Breast epithelium (tissue), 4 donors: ENCODE data around the gene OR8H3. TPM values are rescaled to one million over a fixed set of nuclear protein-coding genes. Genes with fewer than 3 reads are reported as not detected.

Experiments used
- DNase-seq, 2 donors: peaks; one replicate each; pipeline ENCODE4 v3.0.0-alpha.2; 2019; ENCODE audit warnings: low spot score in 2 of 2
- H3K27ac ChIP-seq, 2 donors: fragments of 200-600 bp; sonication (generic) in 1 of 2; one replicate each; pipeline ENCODE4 v1.5.1; 2016 to 2019; ENCODE audit warnings: mild to moderate bottlenecking in 1 of 2
- H3K27me3 ChIP-seq, 2 donors: fragments of 200-600 bp; sonication (generic) in 1 of 2; one replicate each; pipeline versions ENCODE4 v1.5.1 to v1.6.0; 2017 to 2019; ENCODE audit warnings: control low read depth in 1 of 2, mild to moderate bottlenecking in 1 of 2
- H3K36me3 ChIP-seq: fragments of 200-600 bp; one replicate; pipeline ENCODE4 v1.5.1; 2019
- H3K4me1 ChIP-seq, 2 donors: fragments of 200-600 bp; sonication (generic); one replicate each; pipeline ENCODE4 v1.5.1; 2016 to 2019; ENCODE audit warnings: control low read depth in 1 of 2
- H3K4me3 ChIP-seq, 3 donors: fragments of 200-600 bp; sonication (generic); 1 replicate in 2 of 3; 2 replicates in 1 of 3; pipeline ENCODE4 v1.5.1; 2016 to 2019; ENCODE audit warnings: mild to moderate bottlenecking in 3 of 3, moderate library complexity in 2 of 3
- H3K9me3 ChIP-seq, 2 donors: fragments of 200-600 bp; sonication (generic) in 1 of 2; one replicate each; pipeline ENCODE4 v1.5.1; 2016 to 2019; ENCODE audit warnings: control low read depth in 1 of 2
- POLR2A ChIP-seq: fragments of 450-650 bp; IDR thresholded peaks from one replicate; pipeline ENCODE4 v1.6.1; 2016; ENCODE audit warnings: antibody characterized with exemption, mild to moderate bottlenecking, moderate library complexity
- POLR2AphosphoS5 ChIP-seq, 3 donors: sonication (generic); formaldehyde crosslinking; IDR thresholded peaks; one replicate each; pipeline ENCODE4 v1.6.1; 2017; ENCODE audit warnings: antibody characterized with exemption in 3 of 3
- intact Hi-C: fragments of 100-400 bp; cut with DNase I; formaldehyde crosslinking; loops from one replicate; pipeline ENCODE4 v1.15.1; 2023; ENCODE audit warnings: low total_unique reads
- total RNA-seq, 3 donors: library from RNA; depleted of rRNA; stranded (reverse); fragments of >200 nt; gene quantifications; one replicate each; pipeline ENCODE4 v1.1.0, GENCODE V29; 2016
- TF ChIP-seq, protein P1 (sequence below), 3 donors: fragments of 450-650 bp; IDR thresholded peaks; one replicate each; pipeline ENCODE4 v1.5.1; 2016 to 2017; ENCODE audit warnings: antibody characterized with exemption in 3 of 3, mild to moderate bottlenecking in 3 of 3, moderate library complexity in 3 of 3

The OR8H3 gene
- total RNA-seq, 3 donors from 2014 or later = not detected

DNA sequence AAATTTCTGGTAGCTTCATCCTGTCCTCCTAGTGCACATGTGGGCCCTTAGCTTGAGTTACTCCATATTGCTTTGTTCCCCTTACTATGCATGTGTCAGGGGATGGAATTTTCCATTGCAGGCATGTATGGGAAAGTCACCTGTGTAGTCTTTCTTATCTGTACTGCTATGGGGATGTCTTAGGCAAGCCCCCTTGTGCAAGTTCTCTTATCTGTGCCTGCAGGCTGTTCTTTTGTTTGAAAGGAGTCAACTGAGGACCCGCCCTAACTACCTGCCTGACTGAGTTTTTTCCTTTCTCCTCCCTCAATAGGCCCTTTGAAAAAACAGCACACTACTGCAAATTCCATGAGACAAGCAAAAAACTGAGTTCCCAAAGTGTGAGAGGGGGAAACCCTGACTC, 29.2 kb downstream of the OR8H3 start:
- TF ChIP-seq POLR2A (no peak), POLR2AphosphoS5 (IDR thresholded peaks at IDR 0.05) (no peak)
- TF ChIP-seq, protein P1, sequence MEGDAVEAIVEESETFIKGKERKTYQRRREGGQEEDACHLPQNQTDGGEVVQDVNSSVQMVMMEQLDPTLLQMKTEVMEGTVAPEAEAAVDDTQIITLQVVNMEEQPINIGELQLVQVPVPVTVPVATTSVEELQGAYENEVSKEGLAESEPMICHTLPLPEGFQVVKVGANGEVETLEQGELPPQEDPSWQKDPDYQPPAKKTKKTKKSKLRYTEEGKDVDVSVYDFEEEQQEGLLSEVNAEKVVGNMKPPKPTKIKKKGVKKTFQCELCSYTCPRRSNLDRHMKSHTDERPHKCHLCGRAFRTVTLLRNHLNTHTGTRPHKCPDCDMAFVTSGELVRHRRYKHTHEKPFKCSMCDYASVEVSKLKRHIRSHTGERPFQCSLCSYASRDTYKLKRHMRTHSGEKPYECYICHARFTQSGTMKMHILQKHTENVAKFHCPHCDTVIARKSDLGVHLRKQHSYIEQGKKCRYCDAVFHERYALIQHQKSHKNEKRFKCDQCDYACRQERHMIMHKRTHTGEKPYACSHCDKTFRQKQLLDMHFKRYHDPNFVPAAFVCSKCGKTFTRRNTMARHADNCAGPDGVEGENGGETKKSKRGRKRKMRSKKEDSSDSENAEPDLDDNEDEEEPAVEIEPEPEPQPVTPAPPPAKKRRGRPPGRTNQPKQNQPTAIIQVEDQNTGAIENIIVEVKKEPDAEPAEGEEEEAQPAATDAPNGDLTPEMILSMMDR (IDR thresholded peaks at IDR 0.05) = no peak
- H3K4me3 ChIP-seq = no peak overlapping the region
- DNase-seq = no peak
- H3K36me3 ChIP-seq = no peaks in the 10 kb centered on the region
- no peaks in the 10 kb centered on the region for H3K27me3 ChIP-seq
- no peak overlapping the region for H3K27ac ChIP-seq
- no peaks in the 10 kb centered on the region for H3K4me1 ChIP-seq
- H3K9me3 ChIP-seq = peaks cover 5 to 33% of the 10 kb centered on the region in 2 donors
- intact Hi-C loops = no loop called here

DNA sequence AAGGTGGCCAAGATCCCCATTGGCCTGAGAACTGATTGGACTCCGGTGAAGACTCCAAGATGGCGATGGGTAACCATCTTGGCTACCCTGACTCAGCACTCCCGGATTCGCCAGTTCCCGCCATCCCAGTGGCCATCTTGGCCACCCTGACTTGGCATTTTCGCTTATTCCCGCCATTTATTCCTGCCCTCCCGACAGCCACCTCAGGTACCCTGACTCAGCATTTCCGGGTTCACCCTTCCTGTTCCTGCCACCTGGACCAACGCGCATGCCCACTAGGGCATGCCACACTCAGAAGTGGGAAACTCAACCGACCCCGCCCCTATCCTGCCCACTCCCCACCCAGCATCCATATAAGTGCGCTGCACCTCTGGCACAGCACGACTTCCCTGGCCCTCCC, 30.2 kb downstream of the OR8H3 start:
- no peaks in the 10 kb centered on the region for H3K4me1 ChIP-seq
- no peak for DNase-seq
- no peaks in the 10 kb centered on the region for H3K36me3 ChIP-seq
- H3K9me3 ChIP-seq = peaks cover 5 to 33% of the 10 kb centered on the region in 2 donors
- intact Hi-C loops = no loop called here
- TF ChIP-seq, protein P1 (IDR thresholded peaks at IDR 0.05) = no peak
- no peak for TF ChIP-seq POLR2A
- no peak for TF ChIP-seq POLR2AphosphoS5 (IDR thresholded peaks at IDR 0.05)
- H3K27ac ChIP-seq = no peak overlapping the region
- no peak overlapping the region for H3K4me3 ChIP-seq
- H3K27me3 ChIP-seq = no peaks in the 10 kb centered on the region

DNA sequence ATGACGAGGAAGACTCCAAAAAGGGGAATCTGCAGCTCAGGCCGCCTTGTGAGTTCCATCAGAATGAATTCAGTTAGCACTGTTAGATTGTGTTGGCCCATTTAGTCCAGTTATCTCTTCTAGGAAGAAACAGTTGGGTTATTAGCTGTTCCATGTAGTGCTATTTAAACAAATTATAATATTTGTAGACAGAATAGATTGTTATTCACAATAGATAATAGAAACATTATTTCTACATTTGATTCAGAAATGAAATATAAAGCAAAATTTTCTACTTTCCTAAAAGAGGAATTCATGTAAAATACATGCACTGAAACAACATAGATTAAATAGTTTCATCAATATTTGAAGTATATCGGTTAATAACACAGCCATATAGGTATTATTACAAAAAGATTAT, 38.0 kb downstream of the OR8H3 start, which contains the start of gene OR8K5:
Gene OR8K5 (minus strand): TSS at position 101 of the 400 bp plus-strand sequence. CDS start 0 bp downstream, at position 101.
- H3K27me3 ChIP-seq = no peaks in the 10 kb centered on the region
- H3K36me3 ChIP-seq = no peaks in the 10 kb centered on the region
- TF ChIP-seq POLR2AphosphoS5 (IDR thresholded peaks at IDR 0.05) (no peak), POLR2A (no peak)
- TF ChIP-seq, protein P1 (IDR thresholded peaks at IDR 0.05) = no peak
- no peak within 1 kb of the TSS for H3K27ac ChIP-seq
- H3K4me1 ChIP-seq = no peaks in the 10 kb centered on the region
- no peak within 1 kb of the TSS for H3K4me3 ChIP-seq
- H3K9me3 ChIP-seq = peaks cover 0 to 12% of the 10 kb centered on the region in 2 donors
- intact Hi-C loops = no loop called here
- no peak for DNase-seq

DNA sequence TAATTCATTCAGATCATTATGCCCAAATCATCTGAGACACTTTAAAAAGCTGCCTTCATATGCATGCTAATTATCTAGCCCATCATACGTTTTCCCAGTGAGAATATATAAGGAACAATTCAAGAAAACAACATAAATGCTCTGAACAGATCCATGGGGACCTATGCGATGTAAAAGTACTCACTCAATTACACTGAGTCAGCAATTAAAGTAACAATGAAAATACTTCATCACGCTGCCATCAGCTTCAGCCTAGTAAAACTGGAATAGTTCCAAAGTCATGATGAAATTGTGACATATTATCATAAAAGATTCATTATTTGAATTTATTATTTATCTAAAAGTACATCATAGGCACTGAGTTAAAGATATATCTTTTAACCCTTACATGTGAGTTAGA, 41.6 kb downstream of the OR8H3 start:
- no peak for DNase-seq
- Histone ChIP-seq H3K4me3 (no peak overlapping the region), H3K9me3 (no peaks in the 10 kb centered on the region), H3K36me3 (no peaks in the 10 kb centered on the region), H3K27ac (no peak overlapping the region), H3K27me3 (no peaks in the 10 kb centered on the region), H3K4me1 (no peaks in the 10 kb centered on the region)
- intact Hi-C loops = no loop called here
- TF ChIP-seq, protein P1 (IDR thresholded peaks at IDR 0.05) = no peak
- TF ChIP-seq POLR2AphosphoS5 (IDR thresholded peaks at IDR 0.05) (no peak), POLR2A (no peak)

DNA sequence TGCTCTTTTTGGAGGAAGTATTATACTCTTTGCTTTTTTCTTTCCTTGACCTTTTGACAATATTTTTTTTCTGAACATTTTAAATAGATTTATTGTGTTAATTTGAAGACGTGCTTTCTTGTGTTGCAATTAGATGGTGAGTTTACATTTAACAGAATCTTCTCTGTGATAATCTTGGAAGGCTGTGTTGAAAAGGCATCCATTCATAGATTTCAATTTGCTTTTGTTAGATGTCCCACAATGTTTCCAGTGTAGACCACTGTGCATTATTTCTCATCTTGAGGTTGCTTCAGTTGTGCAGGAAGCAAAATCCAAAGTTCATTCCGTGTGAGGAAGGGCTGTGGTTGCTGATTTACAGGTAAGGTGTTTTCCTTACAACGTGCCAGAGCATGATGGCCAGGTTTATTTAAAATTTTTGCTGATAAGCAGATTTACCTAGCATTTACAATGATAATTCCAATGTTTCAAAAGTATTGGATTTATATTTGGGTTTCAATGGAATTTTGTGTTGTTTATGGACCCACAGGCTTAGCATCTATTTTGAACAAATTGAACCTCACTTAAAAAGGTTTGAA, 50.2 kb downstream of the OR8H3 start:
- TF ChIP-seq POLR2AphosphoS5 (IDR thresholded peaks at IDR 0.05) (no peak), POLR2A (no peak)
- TF ChIP-seq, protein P1 (IDR thresholded peaks at IDR 0.05) = no peak
- no peaks in the 10 kb centered on the region for H3K9me3 ChIP-seq
- intact Hi-C loops = no loop called here
- no peak overlapping the region for H3K27ac ChIP-seq
- DNase-seq = no peak
- no peaks in the 10 kb centered on the region for H3K27me3 ChIP-seq
- H3K4me1 ChIP-seq = no peaks in the 10 kb centered on the region
- no peak overlapping the region for H3K4me3 ChIP-seq
- H3K36me3 ChIP-seq = no peaks in the 10 kb centered on the region

Other genes with a start within 250 kb of the OR8H3 start
- gene TRIM51, start 239.1 kb upstream of the OR8H3 start, total RNA-seq = not detected
- gene OR5W2, start 207.8 kb upstream of the OR8H3 start, total RNA-seq = not detected
- gene OR5I1, start 186.0 kb upstream of the OR8H3 start, total RNA-seq = not detected
- gene OR10AG1, start 152.4 kb upstream of the OR8H3 start, total RNA-seq = not detected
- not detected for gene OR5F1, start 127.7 kb upstream of the OR8H3 start, total RNA-seq
- gene OR5AS1, start 94.7 kb upstream of the OR8H3 start, total RNA-seq = not detected
- gene OR8I2, start 29.1 kb upstream of the OR8H3 start, total RNA-seq = not detected
- gene OR8H2, start 18.7 kb upstream of the OR8H3 start, total RNA-seq = not detected
- gene OR8J3, start 17.8 kb downstream of the OR8H3 start, total RNA-seq = not detected
- gene OR8K5, start 37.9 kb downstream of the OR8H3 start, total RNA-seq = not detected
- not detected for gene OR5J2, start 54.2 kb downstream of the OR8H3 start, total RNA-seq
- gene OR5T2, start 111.9 kb downstream of the OR8H3 start, total RNA-seq = not detected
- not detected for gene OR5T3, start 129.9 kb downstream of the OR8H3 start, total RNA-seq
- gene OR5T1, start 151.8 kb downstream of the OR8H3 start, total RNA-seq = not detected
- not detected for gene OR8H1, start 169.9 kb downstream of the OR8H3 start, total RNA-seq
- gene OR8K3, start 192.8 kb downstream of the OR8H3 start, total RNA-seq = not detected
- not detected for gene OR8K1, start 223.7 kb downstream of the OR8H3 start, total RNA-seq
- not detected for gene OR8J1, start 231.9 kb downstream of the OR8H3 start, total RNA-seq